ENCODE data around the gene MACROD2.

The MACROD2 gene

GRCh38 chr20:14543040-14543439, 547.7 kb downstream of the MACROD2 start:
- Histone ChIP-seq H3K9me3 (ENCODE audit: control insufficient read depth in 2 of 2, low read length in 2 of 2) (no peaks in the 10 kb centered on the region), H3K4me1 (ENCODE audit: control insufficient read depth, insufficient read depth, low read length) (no peaks in the 10 kb centered on the region), H3K36me3 (ENCODE audit: control insufficient read depth in 2 of 2, insufficient read depth in 2 of 2, low read length in 2 of 2) (no peaks in the 10 kb centered on the region), H3K9ac (ENCODE audit: low read length in 2 of 2) (no peak overlapping the region), H3K4me3 (ENCODE audit: low read length in 2 of 2) (no peak overlapping the region), H3K27me3 (ENCODE audit: control insufficient read depth in 1 of 2, insufficient read depth in 2 of 2, low read length in 2 of 2) (no peaks in the 10 kb centered on the region), H3K27ac (ENCODE audit: low read length) (no peak overlapping the region)

- no peak overlapping the region for H3K9ac ChIP-seq (ENCODE audit: low read length in 2 of 2)
- H3K36me3 ChIP-seq (ENCODE audit: control insufficient read depth in 2 of 2, insufficient read depth in 2 of 2, low read length in 2 of 2): no peaks in the 10 kb centered on the region
- H3K27ac ChIP-seq (ENCODE audit: low read length): no peak overlapping the region
- H3K4me3 ChIP-seq (ENCODE audit: low read length in 2 of 2): no peak overlapping the region
- no peaks in the 10 kb centered on the region for H3K27me3 ChIP-seq (ENCODE audit: control insufficient read depth in 1 of 2, insufficient read depth in 2 of 2, low read length in 2 of 2)
- no peaks in the 10 kb centered on the region for H3K4me1 ChIP-seq (ENCODE audit: control insufficient read depth, insufficient read depth, low read length)
- no peaks in the 10 kb centered on the region for H3K9me3 ChIP-seq (ENCODE audit: control insufficient read depth in 2 of 2, low read length in 2 of 2)
Observed at GRCh38 chr20:14544688-14545087, 549.4 kb downstream of the MACROD2 start.

GRCh38 chr20:14550655-14551054, 555.3 kb downstream of the MACROD2 start:
- Histone ChIP-seq H3K4me3 (ENCODE audit: low read length in 2 of 2) (no peak overlapping the region), H3K36me3 (ENCODE audit: control insufficient read depth in 2 of 2, insufficient read depth in 2 of 2, low read length in 2 of 2) (no peaks in the 10 kb centered on the region), H3K9me3 (ENCODE audit: control insufficient read depth in 2 of 2, low read length in 2 of 2) (no peaks in the 10 kb centered on the region), H3K27ac (ENCODE audit: low read length) (no peak overlapping the region), H3K4me1 (ENCODE audit: control insufficient read depth, insufficient read depth, low read length) (no peaks in the 10 kb centered on the region), H3K9ac (ENCODE audit: low read length in 2 of 2) (no peak overlapping the region), H3K27me3 (ENCODE audit: control insufficient read depth in 1 of 2, insufficient read depth in 2 of 2, low read length in 2 of 2) (no peaks in the 10 kb centered on the region)

- Histone ChIP-seq H3K9ac (ENCODE audit: low read length in 2 of 2) (no peak overlapping the region), H3K4me3 (ENCODE audit: low read length in 2 of 2) (no peak overlapping the region), H3K27ac (ENCODE audit: low read length) (no peak overlapping the region), H3K27me3 (ENCODE audit: control insufficient read depth in 1 of 2, insufficient read depth in 2 of 2, low read length in 2 of 2) (no peaks in the 10 kb centered on the region), H3K9me3 (ENCODE audit: control insufficient read depth in 2 of 2, low read length in 2 of 2) (no peaks in the 10 kb centered on the region), H3K4me1 (ENCODE audit: control insufficient read depth, insufficient read depth, low read length) (no peaks in the 10 kb centered on the region), H3K36me3 (ENCODE audit: control insufficient read depth in 2 of 2, insufficient read depth in 2 of 2, low read length in 2 of 2) (no peaks in the 10 kb centered on the region)
Observed at GRCh38 chr20:14553774-14554534, 558.6 kb downstream of the MACROD2 start.

GRCh38 chr20:14555676-14556075, 560.4 kb downstream of the MACROD2 start:
- Histone ChIP-seq H3K36me3 (ENCODE audit: control insufficient read depth in 2 of 2, insufficient read depth in 2 of 2, low read length in 2 of 2) (no peaks in the 10 kb centered on the region), H3K27me3 (ENCODE audit: control insufficient read depth in 1 of 2, insufficient read depth in 2 of 2, low read length in 2 of 2) (no peaks in the 10 kb centered on the region), H3K4me3 (ENCODE audit: low read length in 2 of 2) (no peak overlapping the region), H3K9ac (ENCODE audit: low read length in 2 of 2) (no peak overlapping the region), H3K27ac (ENCODE audit: low read length) (no peak overlapping the region), H3K9me3 (ENCODE audit: control insufficient read depth in 2 of 2, low read length in 2 of 2) (no peaks in the 10 kb centered on the region), H3K4me1 (ENCODE audit: control insufficient read depth, insufficient read depth, low read length) (no peaks in the 10 kb centered on the region)

GRCh38 chr20:14556206-14556605, 560.9 kb downstream of the MACROD2 start:
- Histone ChIP-seq H3K36me3 (ENCODE audit: control insufficient read depth in 2 of 2, insufficient read depth in 2 of 2, low read length in 2 of 2) (no peaks in the 10 kb centered on the region), H3K4me3 (ENCODE audit: low read length in 2 of 2) (no peak overlapping the region), H3K9ac (ENCODE audit: low read length in 2 of 2) (no peak overlapping the region), H3K27me3 (ENCODE audit: control insufficient read depth in 1 of 2, insufficient read depth in 2 of 2, low read length in 2 of 2) (no peaks in the 10 kb centered on the region), H3K4me1 (ENCODE audit: control insufficient read depth, insufficient read depth, low read length) (no peaks in the 10 kb centered on the region), H3K27ac (ENCODE audit: low read length) (no peak overlapping the region), H3K9me3 (ENCODE audit: control insufficient read depth in 2 of 2, low read length in 2 of 2) (no peaks in the 10 kb centered on the region)

GRCh38 chr20:14559612-14560011, 564.3 kb downstream of the MACROD2 start:
- Histone ChIP-seq H3K4me1 (ENCODE audit: control insufficient read depth, insufficient read depth, low read length) (no peaks in the 10 kb centered on the region), H3K4me3 (ENCODE audit: low read length in 2 of 2) (no peak overlapping the region), H3K27ac (ENCODE audit: low read length) (no peak overlapping the region), H3K9me3 (ENCODE audit: control insufficient read depth in 2 of 2, low read length in 2 of 2) (no peaks in the 10 kb centered on the region), H3K27me3 (ENCODE audit: control insufficient read depth in 1 of 2, insufficient read depth in 2 of 2, low read length in 2 of 2) (no peaks in the 10 kb centered on the region), H3K9ac (ENCODE audit: low read length in 2 of 2) (no peak overlapping the region), H3K36me3 (ENCODE audit: control insufficient read depth in 2 of 2, insufficient read depth in 2 of 2, low read length in 2 of 2) (no peaks in the 10 kb centered on the region)

- H3K9ac ChIP-seq (ENCODE audit: low read length in 2 of 2): no peak overlapping the region
- no peaks in the 10 kb centered on the region for H3K27me3 ChIP-seq (ENCODE audit: control insufficient read depth in 1 of 2, insufficient read depth in 2 of 2, low read length in 2 of 2)
- no peak overlapping the region for H3K27ac ChIP-seq (ENCODE audit: low read length)
- H3K9me3 ChIP-seq (ENCODE audit: control insufficient read depth in 2 of 2, low read length in 2 of 2): no peaks in the 10 kb centered on the region
- no peak overlapping the region for H3K4me3 ChIP-seq (ENCODE audit: low read length in 2 of 2)
- H3K36me3 ChIP-seq (ENCODE audit: control insufficient read depth in 2 of 2, insufficient read depth in 2 of 2, low read length in 2 of 2): no peaks in the 10 kb centered on the region
- H3K4me1 ChIP-seq (ENCODE audit: control insufficient read depth, insufficient read depth, low read length): no peaks in the 10 kb centered on the region
Observed at GRCh38 chr20:14561741-14562221, 566.5 kb downstream of the MACROD2 start.

GRCh38 chr20:14562981-14563380, 567.7 kb downstream of the MACROD2 start:
- H3K36me3 ChIP-seq (ENCODE audit: control insufficient read depth in 2 of 2, insufficient read depth in 2 of 2, low read length in 2 of 2): no peaks in the 10 kb centered on the region
- H3K9ac ChIP-seq (ENCODE audit: low read length in 2 of 2): no peak overlapping the region
- no peaks in the 10 kb centered on the region for H3K4me1 ChIP-seq (ENCODE audit: control insufficient read depth, insufficient read depth, low read length)
- no peaks in the 10 kb centered on the region for H3K27me3 ChIP-seq (ENCODE audit: control insufficient read depth in 1 of 2, insufficient read depth in 2 of 2, low read length in 2 of 2)
- no peaks in the 10 kb centered on the region for H3K9me3 ChIP-seq (ENCODE audit: control insufficient read depth in 2 of 2, low read length in 2 of 2)
- H3K27ac ChIP-seq (ENCODE audit: low read length): no peak overlapping the region
- H3K4me3 ChIP-seq (ENCODE audit: low read length in 2 of 2): no peak overlapping the region

GRCh38 chr20:14566505-14566904, 571.2 kb downstream of the MACROD2 start:
- Histone ChIP-seq H3K4me3 (ENCODE audit: low read length in 2 of 2) (no peak overlapping the region), H3K9me3 (ENCODE audit: control insufficient read depth in 2 of 2, low read length in 2 of 2) (no peaks in the 10 kb centered on the region), H3K27ac (ENCODE audit: low read length) (no peak overlapping the region), H3K36me3 (ENCODE audit: control insufficient read depth in 2 of 2, insufficient read depth in 2 of 2, low read length in 2 of 2) (no peaks in the 10 kb centered on the region), H3K9ac (ENCODE audit: low read length in 2 of 2) (no peak overlapping the region), H3K27me3 (ENCODE audit: control insufficient read depth in 1 of 2, insufficient read depth in 2 of 2, low read length in 2 of 2) (no peaks in the 10 kb centered on the region), H3K4me1 (ENCODE audit: control insufficient read depth, insufficient read depth, low read length) (no peaks in the 10 kb centered on the region)

GRCh38 chr20:14568225-14568624, 572.9 kb downstream of the MACROD2 start:
- no peaks in the 10 kb centered on the region for H3K9me3 ChIP-seq (ENCODE audit: control insufficient read depth in 2 of 2, low read length in 2 of 2)
- no peak overlapping the region for H3K9ac ChIP-seq (ENCODE audit: low read length in 2 of 2)
- H3K4me3 ChIP-seq (ENCODE audit: low read length in 2 of 2): no peak overlapping the region
- H3K27me3 ChIP-seq (ENCODE audit: control insufficient read depth in 1 of 2, insufficient read depth in 2 of 2, low read length in 2 of 2): no peaks in the 10 kb centered on the region
- no peak overlapping the region for H3K27ac ChIP-seq (ENCODE audit: low read length)
- no peaks in the 10 kb centered on the region for H3K36me3 ChIP-seq (ENCODE audit: control insufficient read depth in 2 of 2, insufficient read depth in 2 of 2, low read length in 2 of 2)
- no peaks in the 10 kb centered on the region for H3K4me1 ChIP-seq (ENCODE audit: control insufficient read depth, insufficient read depth, low read length)
